ES-I3 (cell line): ENCODE results near the gene PDE3A.

Experiments used
- H3K36me3 ChIP-seq: 2 replicates; pipeline ENCODE4 v1.6.1; 2013; ENCODE audit warnings: mild to moderate bottlenecking, low read length, control low read depth, moderate library complexity; ENCODE audit not compliant: insufficient read depth
- H3K4me1 ChIP-seq: 2 replicates; pipeline ENCODE4 v1.6.1; 2013; ENCODE audit warnings: mild to moderate bottlenecking, control low read depth, low read length; ENCODE audit not compliant: insufficient read depth
- H3K9ac ChIP-seq: 2 replicates; pipeline ENCODE4 v1.6.1; 2013; ENCODE audit warnings: low read depth, mild to moderate bottlenecking, low read length, moderate library complexity
- H3K9me3 ChIP-seq: 2 replicates; pipeline ENCODE4 v1.6.1; 2013; ENCODE audit warnings: mild to moderate bottlenecking, low read length, moderate library complexity; ENCODE audit not compliant: control insufficient read depth, insufficient read depth

Gene PDE3A

GRCh38 chr12:20643822-20644221, 275.5 kb downstream of the PDE3A start:
- H3K9ac ChIP-seq, result no peak overlapping the region
- no peaks in the 10 kb centered on the region for H3K4me1 ChIP-seq
- H3K36me3 ChIP-seq, result no peaks in the 10 kb centered on the region
- H3K9me3 ChIP-seq, result no peaks in the 10 kb centered on the region

DNA sequence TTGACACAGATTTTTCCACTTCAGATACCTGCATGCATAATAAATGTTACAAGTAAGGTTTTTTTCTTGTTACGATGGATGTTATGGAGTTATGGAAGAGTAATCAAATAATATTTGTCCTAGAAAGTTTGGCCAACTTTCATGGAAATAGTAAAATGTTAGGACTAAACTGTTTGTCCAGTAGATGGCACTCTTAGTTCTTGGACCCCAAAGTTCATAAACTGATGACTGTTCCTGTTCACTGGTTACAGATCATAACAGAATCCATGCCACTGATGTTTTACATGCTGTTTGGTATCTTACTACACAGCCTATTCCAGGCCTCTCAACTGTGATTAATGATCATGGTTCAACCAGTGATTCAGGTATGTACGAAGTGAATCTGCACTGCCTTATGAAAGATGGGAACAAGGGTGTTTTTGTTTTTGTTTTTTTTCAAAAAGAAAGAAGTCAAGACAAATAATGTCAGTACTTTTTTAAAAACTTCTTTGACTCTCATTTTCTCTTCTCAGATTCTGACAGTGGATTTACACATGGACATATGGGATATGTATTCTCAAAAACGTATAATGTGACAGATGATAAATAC, 278.0 kb downstream of the PDE3A start:
- H3K9ac ChIP-seq, result no peak overlapping the region
- no peaks in the 10 kb centered on the region for H3K36me3 ChIP-seq
- H3K4me1 ChIP-seq, result no peaks in the 10 kb centered on the region
- no peaks in the 10 kb centered on the region for H3K9me3 ChIP-seq

- Histone ChIP-seq H3K36me3 (no peaks in the 10 kb centered on the region), H3K9ac (no peak overlapping the region), H3K9me3 (no peaks in the 10 kb centered on the region), H3K4me1 (no peaks in the 10 kb centered on the region; the same call in 1 of the 2 replicates)
Observed at GRCh38 chr12:20653871-20654270, 285.5 kb downstream of the PDE3A start.

DNA sequence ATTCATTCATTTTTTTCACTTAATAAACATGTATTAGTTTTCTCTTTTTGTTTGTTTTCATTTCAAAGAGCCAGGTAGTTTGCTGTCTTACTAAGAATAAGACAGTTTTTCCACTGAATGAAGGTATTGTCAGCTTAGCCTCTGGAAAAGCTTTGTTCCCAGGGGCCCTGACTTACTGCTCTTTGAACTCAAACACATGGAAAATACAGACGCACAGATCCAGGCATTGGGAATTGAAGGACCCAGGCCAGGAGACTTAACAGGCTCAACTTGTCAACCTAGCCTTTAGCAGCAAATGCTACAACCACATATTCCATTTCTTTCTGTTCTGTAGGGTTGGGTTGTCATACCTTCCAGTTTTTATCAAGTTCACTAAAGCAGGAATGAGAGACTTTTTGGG, 288.3 kb downstream of the PDE3A start:
- Histone ChIP-seq H3K36me3 (no peaks in the 10 kb centered on the region), H3K9ac (no peak overlapping the region), H3K9me3 (peaks cover 8% of the 10 kb centered on the region; the same call in 1 of the 2 replicates), H3K4me1 (no peaks in the 10 kb centered on the region; the same call in 1 of the 2 replicates)

- no peaks in the 10 kb centered on the region; the same call in 1 of the 2 replicates for H3K4me1 ChIP-seq
- no peak overlapping the region for H3K9ac ChIP-seq
- H3K36me3 ChIP-seq, result no peaks in the 10 kb centered on the region
- H3K9me3 ChIP-seq, result peaks cover 8% of the 10 kb centered on the region; the same call in 1 of the 2 replicates
Observed at GRCh38 chr12:20657496-20657895, 289.2 kb downstream of the PDE3A start.

DNA sequence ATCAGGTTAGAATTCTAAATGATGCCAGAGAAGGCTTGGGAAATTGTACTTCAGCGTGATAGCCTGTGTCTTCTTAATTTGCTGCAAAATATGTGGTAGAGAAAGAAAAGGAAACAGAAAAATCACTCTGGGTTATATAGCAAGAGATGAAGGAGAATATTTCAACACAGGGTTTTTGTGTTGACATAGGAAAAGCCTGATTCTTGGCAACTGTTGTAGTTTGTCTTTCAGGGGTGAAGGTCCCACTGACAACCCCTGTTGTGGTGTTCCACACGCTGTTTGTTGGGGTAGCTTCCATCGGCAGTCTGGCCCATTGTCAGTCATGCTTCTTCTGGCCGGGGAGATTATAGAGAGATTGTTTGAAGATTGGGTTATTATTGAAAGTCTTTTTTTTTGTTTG, 313.0 kb downstream of the PDE3A start:
- H3K9ac ChIP-seq, result no peak overlapping the region
- H3K9me3 ChIP-seq, result no peaks in the 10 kb centered on the region
- no peaks in the 10 kb centered on the region for H3K36me3 ChIP-seq
- H3K4me1 ChIP-seq, result no peaks in the 10 kb centered on the region

GRCh38 chr12:20695232-20695631, 326.9 kb downstream of the PDE3A start, which contains the start of gene SLCO1C1:
SLCO1C1 (plus strand) TSS chr12:20695332; CDS start chr12:20699577, 4,245 bp downstream.
- no peaks in the 10 kb centered on the region for H3K36me3 ChIP-seq

DNA sequence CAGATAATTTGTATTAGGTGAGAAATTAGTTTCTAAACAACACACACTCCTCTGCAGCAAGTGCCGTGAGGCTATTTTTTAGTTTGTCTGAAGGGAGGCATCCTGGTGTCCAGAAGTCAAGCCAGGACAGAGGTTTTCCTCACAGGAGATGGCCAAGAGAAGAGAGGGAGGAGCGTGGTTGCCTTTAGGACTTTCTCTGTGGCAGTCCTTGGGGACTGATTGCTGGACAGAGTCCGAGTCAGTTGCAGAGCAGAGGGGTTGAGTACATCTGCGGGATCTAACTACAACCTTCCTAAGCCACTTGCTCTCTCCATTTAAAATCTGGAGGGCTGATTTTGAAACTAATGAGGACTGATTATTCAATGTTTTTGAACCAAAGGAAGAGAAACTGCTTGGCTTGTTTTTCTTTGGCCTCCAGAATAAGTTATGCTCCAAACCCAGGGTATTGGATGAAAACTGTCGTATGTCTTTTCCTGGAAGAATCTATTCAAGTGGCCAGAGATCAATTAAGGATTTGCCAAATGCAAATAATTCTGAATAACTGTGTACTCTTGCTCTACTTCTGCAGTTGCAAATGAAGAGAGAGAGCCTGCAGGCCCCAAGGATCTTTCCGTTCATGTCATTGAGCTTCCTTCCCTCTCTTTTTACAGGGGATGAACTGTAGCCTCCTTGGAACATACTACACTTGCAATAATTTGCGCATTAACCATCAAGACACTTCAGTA, 328.0 kb downstream of the PDE3A start:
- peaks cover 6% of the 10 kb centered on the region; the same call in 1 of the 2 replicates for H3K4me1 ChIP-seq
- H3K9me3 ChIP-seq, result no peaks in the 10 kb centered on the region
- H3K36me3 ChIP-seq, result no peaks in the 10 kb centered on the region
- no peak overlapping the region for H3K9ac ChIP-seq

More at GRCh38 chr12:20695232-20695631, 326.9 kb downstream of the PDE3A start, which contains the start of gene SLCO1C1:
- Histone ChIP-seq H3K4me1 (peaks cover 6% of the 10 kb centered on the region; the same call in 1 of the 2 replicates), H3K9ac (no peak within 1 kb of the TSS), H3K9me3 (no peaks in the 10 kb centered on the region)

DNA sequence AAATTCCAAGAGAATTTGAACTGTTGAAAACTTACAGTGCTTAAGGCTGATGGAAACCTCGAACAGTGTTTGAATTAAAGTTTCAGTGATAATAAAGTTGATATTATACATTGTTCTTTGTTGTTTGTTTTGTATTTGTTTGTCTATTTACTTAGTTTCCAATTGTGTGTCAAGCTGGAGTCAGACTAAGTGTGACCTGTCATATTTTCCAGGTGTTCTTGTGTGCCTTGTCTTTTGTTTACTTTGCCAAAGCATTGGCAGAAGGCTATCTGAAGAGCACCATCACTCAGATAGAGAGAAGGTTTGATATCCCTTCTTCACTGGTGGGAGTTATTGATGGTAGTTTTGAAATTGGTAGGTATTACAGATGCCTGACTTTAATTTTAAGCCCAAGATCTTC, 332.8 kb downstream of the PDE3A start:
- H3K9ac ChIP-seq, result no peak overlapping the region
- H3K9me3 ChIP-seq, result no peaks in the 10 kb centered on the region
- H3K36me3 ChIP-seq, result no peaks in the 10 kb centered on the region
- no peaks in the 10 kb centered on the region; the same call in 1 of the 2 replicates for H3K4me1 ChIP-seq

DNA sequence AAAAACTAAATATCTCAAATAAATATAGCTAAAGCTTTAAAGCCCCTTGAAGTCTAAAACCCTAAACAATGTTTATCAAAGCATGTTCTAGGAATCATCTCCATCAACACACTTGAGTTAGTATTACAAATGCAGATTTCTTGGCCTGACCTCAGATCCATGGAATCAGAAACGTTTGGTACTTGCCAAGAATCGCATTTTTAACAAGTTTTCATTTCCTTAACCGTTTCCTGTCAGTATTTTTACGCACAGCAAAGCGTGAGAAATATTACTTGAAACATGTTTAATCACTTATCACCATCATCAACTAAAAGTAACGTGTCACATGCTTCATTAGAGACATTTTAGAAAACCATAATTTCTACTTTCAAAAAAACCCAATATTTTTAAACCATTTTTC, 336.5 kb downstream of the PDE3A start:
- no peaks in the 10 kb centered on the region; the same call in 1 of the 2 replicates for H3K4me1 ChIP-seq
- H3K9me3 ChIP-seq, result no peaks in the 10 kb centered on the region

GRCh38 chr12:20711846-20712245, 343.5 kb downstream of the PDE3A start:
- Histone ChIP-seq H3K4me1 (peaks cover 5% of the 10 kb centered on the region), H3K36me3 (no peaks in the 10 kb centered on the region), H3K9ac (no peak overlapping the region), H3K9me3 (no peaks in the 10 kb centered on the region)

More for the DNA sequence above, 336.5 kb downstream of the PDE3A start:
- Histone ChIP-seq H3K9ac (no peak overlapping the region), H3K36me3 (no peaks in the 10 kb centered on the region)

DNA sequence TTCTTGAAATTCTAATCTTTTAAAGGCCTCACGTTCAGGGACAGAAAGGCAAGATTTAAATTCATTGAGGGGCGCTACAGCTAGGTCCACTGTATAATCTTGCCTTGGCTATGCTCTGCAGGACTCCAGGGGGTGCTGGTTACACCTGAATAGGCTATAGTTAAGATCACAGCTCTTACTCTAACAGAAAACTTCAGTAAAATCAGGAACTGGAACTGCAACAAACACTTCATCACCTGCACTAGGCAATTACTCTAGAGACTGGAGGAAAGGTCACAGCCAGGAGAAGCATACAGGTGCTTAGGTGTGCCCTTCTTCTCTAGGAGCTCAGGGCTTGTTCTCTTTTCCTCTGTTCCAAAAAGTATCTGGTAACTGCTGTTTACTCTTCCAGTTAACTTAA, 347.7 kb downstream of the PDE3A start:
- Histone ChIP-seq H3K9ac (no peak overlapping the region), H3K4me1 (peaks cover 5% of the 10 kb centered on the region), H3K36me3 (no peaks in the 10 kb centered on the region), H3K9me3 (no peaks in the 10 kb centered on the region)

- Histone ChIP-seq H3K9ac (no peak overlapping the region), H3K9me3 (no peaks in the 10 kb centered on the region), H3K4me1 (peaks cover 5% of the 10 kb centered on the region), H3K36me3 (no peaks in the 10 kb centered on the region)
Observed at GRCh38 chr12:20716985-20717384, 348.6 kb downstream of the PDE3A start.

DNA sequence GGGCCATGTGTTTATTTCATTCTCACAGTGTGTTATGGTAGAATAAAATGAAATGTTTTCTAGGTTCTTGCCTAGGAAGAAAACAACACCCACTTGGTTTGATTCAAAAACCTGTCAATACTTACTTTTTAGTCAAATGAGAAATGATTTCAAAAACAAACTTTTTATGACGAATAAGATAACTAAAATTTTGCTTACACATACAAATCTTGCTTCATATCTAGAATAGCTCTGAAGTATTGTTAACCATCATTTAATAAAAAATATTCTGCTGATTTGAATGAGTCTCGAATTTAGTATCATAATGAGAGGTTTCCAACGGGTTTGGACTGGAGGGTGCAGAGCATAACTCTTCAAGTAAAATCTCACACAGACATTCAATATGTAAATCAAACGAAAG, 350.0 kb downstream of the PDE3A start:
- no peaks in the 10 kb centered on the region for H3K36me3 ChIP-seq
- H3K4me1 ChIP-seq, result peaks cover 5% of the 10 kb centered on the region
- no peaks in the 10 kb centered on the region for H3K9me3 ChIP-seq
- H3K9ac ChIP-seq, result no peak overlapping the region

GRCh38 chr12:20722142-20722541, 353.8 kb downstream of the PDE3A start:
- Histone ChIP-seq H3K4me1 (no peaks in the 10 kb centered on the region), H3K9me3 (no peaks in the 10 kb centered on the region), H3K36me3 (no peaks in the 10 kb centered on the region), H3K9ac (no peak overlapping the region)
